DOHH2 (cell line): Measurements from ENCODE around the gene BTRC.

Experiments
- H3F3A ChIP-seq: fragments of 200-600 bp; sonication (generic), shearing (Covaris generic); 2 replicates; pipeline ENCODE4 v1.6.0; 2016; ENCODE audit warnings: antibody characterized with exemption, mild to moderate bottlenecking; ENCODE audit not compliant: control insufficient read depth, insufficient read depth
- H3K27ac ChIP-seq: fragments of 200-600 bp; sonication (generic); 2 replicates; pipeline ENCODE4 v1.5.1; 2014; ENCODE audit warnings: low read depth, mild to moderate bottlenecking, low read length, moderate library complexity
- H3K27me3 ChIP-seq: fragments of 200-600 bp; sonication (generic); 2 replicates; pipeline ENCODE4 v1.6.1; 2014; ENCODE audit warnings: mild to moderate bottlenecking, low read length, mixed read lengths; ENCODE audit not compliant: control insufficient read depth
- H3K36me3 ChIP-seq: fragments of 200-600 bp; sonication (generic); 2 replicates; pipeline ENCODE4 v1.6.1; 2014; ENCODE audit warnings: mild to moderate bottlenecking, low read length, moderate library complexity, mixed read lengths; ENCODE audit not compliant: control insufficient read depth
- H3K4me1 ChIP-seq: fragments of 200-600 bp; sonication (generic); 2 replicates; pipeline ENCODE4 v1.6.1; 2014; ENCODE audit warnings: mild to moderate bottlenecking, low read length, mixed read lengths; ENCODE audit not compliant: control insufficient read depth
- H3K4me2 ChIP-seq: fragments of 200-600 bp; sonication (generic); 2 replicates; pipeline ENCODE4 v1.6.0; 2014; ENCODE audit warnings: mild to moderate bottlenecking, low read length, moderate library complexity
- H3K4me3 ChIP-seq: fragments of 200-600 bp; sonication (generic); 2 replicates; pipeline ENCODE4 v1.5.1; 2014; ENCODE audit warnings: mild to moderate bottlenecking, low read length, mixed read lengths
- H3K79me2 ChIP-seq: fragments of 200-600 bp; sonication (generic); 2 replicates; pipeline ENCODE4 v1.6.1; 2014; ENCODE audit warnings: mild to moderate bottlenecking, low read length, mixed read lengths; ENCODE audit not compliant: control insufficient read depth
- H3K9me2 ChIP-seq: fragments of 200-600 bp; sonication (generic); replicated peaks from 2 replicates; pipeline ENCODE4 v1.6.1; 2014; ENCODE audit warnings: mild to moderate bottlenecking, low read length, mixed read lengths; ENCODE audit not compliant: control insufficient read depth
- H3K9me3 ChIP-seq: fragments of 200-600 bp; sonication (generic); 2 replicates; pipeline ENCODE4 v1.6.1; 2014; ENCODE audit warnings: antibody characterized with exemption, low read length, mixed read lengths; ENCODE audit not compliant: control insufficient read depth, insufficient read depth
- H4K20me1 ChIP-seq: fragments of 200-600 bp; sonication (generic); 2 replicates; pipeline ENCODE4 v1.6.0; 2014; ENCODE audit warnings: low read depth, mild to moderate bottlenecking, antibody characterized with exemption, low read length, moderate library complexity; ENCODE audit not compliant: control insufficient read depth, insufficient read depth
- CTCF ChIP-seq: fragments of 200-600 bp; sonication (generic); IDR thresholded peaks from one replicate; pipeline ENCODE4 v1.5.1; 2014; ENCODE audit warnings: antibody characterized with exemption, mild to moderate bottlenecking, low read depth, low read length; ENCODE audit not compliant: poor library complexity, severe bottlenecking
- EZH2phosphoT487 ChIP-seq: fragments of 200-600 bp; sonication (generic); IDR thresholded peaks from 2 replicates; pipeline ENCODE4 v1.6.1; 2017; ENCODE audit warnings: borderline replicate concordance, mild to moderate bottlenecking, antibody characterized with exemption, low read length, moderate library complexity, mixed read lengths

The BTRC gene

GRCh38 chr10:101363850-101364400, 10.0 kb downstream of the BTRC start:
- Histone ChIP-seq H3K27me3 (no peaks in the 10 kb centered on the region), H3K9me2 (no peaks in the 10 kb centered on the region), H3K9me3 (no peaks in the 10 kb centered on the region), H4K20me1 (no peaks in the 10 kb centered on the region), H3K79me2 (peaks cover 12% of the 10 kb centered on the region), H3K4me2 (no peak overlapping the region), H3K27ac (no peak overlapping the region), H3F3A (no peaks in the 10 kb centered on the region), H3K4me3 (no peak overlapping the region), H3K36me3 (no peaks in the 10 kb centered on the region), H3K4me1 (0 out of 2 replicates have a peak, but pooled peaks cover 7% of the 10 kb centered on the region)
- TF ChIP-seq CTCF (no peak), EZH2phosphoT487 (no peak)

- Histone ChIP-seq H3K36me3 (no peaks in the 10 kb centered on the region), H3K79me2 (peaks cover 13% of the 10 kb centered on the region), H4K20me1 (no peaks in the 10 kb centered on the region), H3K4me3 (no peak overlapping the region), H3F3A (no peaks in the 10 kb centered on the region), H3K4me1 (0 out of 2 replicates have a peak, but pooled peaks cover 7% of the 10 kb centered on the region), H3K27ac (no peak overlapping the region), H3K4me2 (no peak overlapping the region), H3K9me3 (no peaks in the 10 kb centered on the region), H3K9me2 (no peaks in the 10 kb centered on the region), H3K27me3 (no peaks in the 10 kb centered on the region)
- TF ChIP-seq EZH2phosphoT487, result no peak
- TF ChIP-seq CTCF, result no peak
These were observed 10.8 kb downstream of the BTRC start for GRCh38 chr10:101364721-101365120.

GRCh38 chr10:101367569-101368453, 13.8 kb downstream of the BTRC start:
- peaks cover 9% of the 10 kb centered on the region for H3K79me2 ChIP-seq
- H3K4me2 ChIP-seq, result no peak overlapping the region

More at GRCh38 chr10:101367569-101368453, 13.8 kb downstream of the BTRC start:
- no peak overlapping the region for H3K4me3 ChIP-seq
- H4K20me1 ChIP-seq, result no peaks in the 10 kb centered on the region
- H3K27me3 ChIP-seq, result no peaks in the 10 kb centered on the region
- no peaks in the 10 kb centered on the region for H3K9me2 ChIP-seq
- 0 out of 2 replicates have a peak, but pooled peaks cover 7% of the 10 kb centered on the region for H3K4me1 ChIP-seq
- no peaks in the 10 kb centered on the region for H3F3A ChIP-seq
- no peaks in the 10 kb centered on the region for H3K9me3 ChIP-seq
- no peak overlapping the region for H3K27ac ChIP-seq
- H3K36me3 ChIP-seq, result no peaks in the 10 kb centered on the region
- TF ChIP-seq EZH2phosphoT487 (no peak), CTCF (no peak)
